HCT116 (cell line): ENCODE data around the gene PCDHA11. TPM values are rescaled to one million over a fixed set of nuclear protein-coding genes. Genes with fewer than 3 reads are reported as not detected.

Experiments used
- ATAC-seq: fragments of 200-7000 bp; cut with Tn5 transposase; 2 replicates; pipeline ENCODE4 v1.9.1; 2020; ENCODE audit warnings: mild to moderate bottlenecking, moderate library complexity
- BruUV-seq: library from RNA; stranded (reverse); fragments of 400-500 nt; replicated peaks from 2 replicates; lab custom pipeline; 2021; lab: Mats Ljungman, UMichigan
- CTCF ChIA-PET: fragments of 300-600 bp; sonication (Branson Sonifier 250); formaldehyde crosslinking; loops from one replicate; lab custom pipeline; 2021; ENCODE audit warnings: antibody characterized with exemption; lab: Charles Lee
- POLR2A ChIA-PET: fragments of 300-600, 350-600 bp; sonication (Branson Sonifier 250); formaldehyde crosslinking; loops from one replicate; lab custom pipeline; 2021; ENCODE audit warnings: antibody characterized with exemption; lab: Charles Lee
- RAD21 ChIA-PET, 2 experiments: fragments of 300-600 bp; sonication (Branson Sonifier 250); formaldehyde crosslinking; loops; one replicate each; lab custom pipeline; 2023; ENCODE audit warnings: low total read pairs in 2 of 2; ENCODE audit not compliant: uncharacterized antibody in 2 of 2, unreplicated experiment in 2 of 2, low non-redundant PET in 1 of 2; lab: Charles Lee
- DNase-seq: peaks from one replicate; pipeline ENCODE4 v3.0.0-alpha.2; 2010; ENCODE audit warnings: low read depth, low spot score
- H2AFZ ChIP-seq: fragments of 200-600 bp; shearing (Covaris generic), sonication (generic); 2 replicates; pipeline ENCODE4 v1.6.1; 2017; ENCODE audit warnings: low read depth, mixed run types, mixed read lengths, antibody characterized with exemption, low read length; ENCODE audit not compliant: poor library complexity, severe bottlenecking
- H3K27ac ChIP-seq: 2 replicates; pipeline ENCODE4 v1.5.1; 2012; ENCODE audit warnings: low read depth, low read length
- H3K27me3 ChIP-seq: fragments of 200-600 bp; sonication (generic); 2 replicates; pipeline ENCODE4 v1.6.1; 2016; ENCODE audit warnings: mixed run types, low read length, mixed read lengths; ENCODE audit not compliant: insufficient read depth
- H3K36me3 ChIP-seq, 2 experiments: fragments of 200-500 bp in 1 of 2; fragments of 200-600 bp in 1 of 2; sonication (Bioruptor generic) in 1 of 2; sonication (generic) in 1 of 2; 2 replicates each; pipeline versions ENCODE4 v1.5.1 to v1.6.1; 2014 to 2016; ENCODE audit warnings: low read length in 2 of 2, inconsistent platforms in 1 of 2, mixed read lengths in 1 of 2, mixed run types in 1 of 2; ENCODE audit not compliant: insufficient read depth in 2 of 2, control insufficient read depth in 1 of 2
- H3K4me1 ChIP-seq, 2 experiments: fragments of 200-600 bp in 1 of 2; sonication (generic) in 1 of 2; 2 replicates each; pipeline versions ENCODE4 v1.5.1 to v1.6.1; 2012 to 2017; ENCODE audit warnings: low read length in 2 of 2, inconsistent platforms in 1 of 2, mild to moderate bottlenecking in 1 of 2, mixed read lengths in 1 of 2, mixed run types in 1 of 2, moderate library complexity in 1 of 2; ENCODE audit not compliant: insufficient read depth in 2 of 2, control insufficient read depth in 1 of 2
- H3K4me2 ChIP-seq: fragments of 200-600 bp; sonication (generic); 2 replicates; pipeline ENCODE4 v1.6.1; 2017; ENCODE audit warnings: mixed run types, low read length, mixed read lengths
- H3K4me3 ChIP-seq, 2 experiments: fragments of 200-600 bp in 1 of 2; sonication (generic) in 1 of 2; replicated peaks in 1 of 2; 2 replicates each; pipeline ENCODE4 v1.5.1; 2011 to 2016; ENCODE audit warnings: low read length in 2 of 2, control low read depth in 1 of 2, low read depth in 1 of 2, mild to moderate bottlenecking in 1 of 2, mixed read lengths in 1 of 2, mixed run types in 1 of 2
- H3K79me2 ChIP-seq: fragments of 200-600 bp; sonication (generic); 2 replicates; pipeline ENCODE4 v1.6.1; 2017; ENCODE audit warnings: mild to moderate bottlenecking, mixed run types, low read length, moderate library complexity, mixed read lengths; ENCODE audit not compliant: insufficient read depth
- H3K9ac ChIP-seq: fragments of 200-600 bp; sonication (generic); 2 replicates; pipeline ENCODE4 v1.6.1; 2016; ENCODE audit warnings: low read length, mixed read lengths
- H3K9me2 ChIP-seq: fragments of 200-600 bp; sonication (generic), shearing (Covaris generic); 2 replicates; pipeline ENCODE4 v1.6.1; 2017; ENCODE audit warnings: mixed run types, mild to moderate bottlenecking, moderate library complexity; ENCODE audit not compliant: insufficient read depth
- H3K9me3 ChIP-seq, 2 experiments: fragments of 200-500 bp in 1 of 2; fragments of 200-600 bp in 1 of 2; sonication (Bioruptor generic) in 1 of 2; sonication (generic) in 1 of 2; 2 replicates each; pipeline ENCODE4 v1.6.1; 2014 to 2017; ENCODE audit warnings: low read length in 2 of 2, mixed read lengths in 2 of 2, inconsistent platforms in 1 of 2, low read depth in 1 of 2, mild to moderate bottlenecking in 1 of 2, mixed run types in 1 of 2, moderate library complexity in 1 of 2; ENCODE audit not compliant: control insufficient read depth in 1 of 2, insufficient read depth in 1 of 2
- H4K20me1 ChIP-seq: fragments of 200-600 bp; sonication (generic), shearing (Covaris generic); 2 replicates; pipeline ENCODE4 v1.6.1; 2017; ENCODE audit warnings: mixed run types, mild to moderate bottlenecking, moderate library complexity; ENCODE audit not compliant: insufficient read depth
- ATF3 ChIP-seq: IDR thresholded peaks from 2 replicates; pipeline ENCODE4 v1.6.1; 2012
- CBX3 ChIP-seq: IDR thresholded peaks from 2 replicates; pipeline ENCODE4 v1.6.1; 2012; ENCODE audit warnings: low read depth
- CEBPB ChIP-seq: IDR thresholded peaks from 2 replicates; pipeline ENCODE4 v1.6.1; 2012; ENCODE audit warnings: low read depth
- CTCF ChIP-seq, 3 experiments: fragments of 200-600 bp in 1 of 3; sonication (generic) in 1 of 3; IDR thresholded peaks in 2 of 3; conservative IDR thresholded peaks in 1 of 3; 2 replicates each; pipeline ENCODE4 v1.5.1; 2012 to 2017; ENCODE audit warnings: low read depth in 2 of 3, low read length in 2 of 3, antibody characterized with exemption in 1 of 3, borderline replicate concordance in 1 of 3, control low read depth in 1 of 3, mild to moderate bottlenecking in 1 of 3, mixed read lengths in 1 of 3, mixed run types in 1 of 3, moderate library complexity in 1 of 3; ENCODE audit not compliant: insufficient read depth in 1 of 3
- EGR1 ChIP-seq: IDR thresholded peaks from 2 replicates; pipeline ENCODE4 v1.6.1; 2012; ENCODE audit warnings: low read depth
- ELF1 ChIP-seq: IDR thresholded peaks from 2 replicates; pipeline ENCODE4 v1.6.1; 2012; ENCODE audit warnings: low read depth, borderline replicate concordance
- EZH2 ChIP-seq: fragments of 200-600 bp; sonication (generic); IDR thresholded peaks from 2 replicates; pipeline ENCODE4 v1.6.1; 2017; ENCODE audit warnings: antibody characterized with exemption, mixed run types
- EZH2phosphoT487 ChIP-seq: fragments of 200-600 bp; IDR thresholded peaks from 2 replicates; pipeline ENCODE4 v1.6.1; 2018; ENCODE audit warnings: antibody characterized with exemption, borderline replicate concordance
- FOSL1 ChIP-seq: IDR thresholded peaks from 2 replicates; pipeline ENCODE4 v1.6.1; 2012; ENCODE audit warnings: low read depth
- JUND ChIP-seq: IDR thresholded peaks from 2 replicates; pipeline ENCODE4 v1.6.1; 2012
- MAX ChIP-seq: IDR thresholded peaks from 2 replicates; pipeline ENCODE4 v1.6.1; 2012
- POLR2AphosphoS5 ChIP-seq: IDR thresholded peaks from 2 replicates; pipeline ENCODE4 v1.6.1; 2011; ENCODE audit warnings: mild to moderate bottlenecking, low read depth, low read length, moderate library complexity
- RAD21 ChIP-seq: IDR thresholded peaks from 2 replicates; pipeline ENCODE4 v1.6.1; 2012; ENCODE audit warnings: low read depth, mild to moderate bottlenecking
- SP1 ChIP-seq: IDR thresholded peaks from 2 replicates; pipeline ENCODE4 v1.6.1; 2012; ENCODE audit warnings: low read depth
- SRF ChIP-seq: IDR thresholded peaks from 2 replicates; pipeline ENCODE4 v1.6.1; 2012; ENCODE audit warnings: low read depth
- TCF7L2 ChIP-seq: IDR thresholded peaks from 2 replicates; pipeline ENCODE4 v1.7.0; 2011; ENCODE audit warnings: borderline replicate concordance, inconsistent platforms; ENCODE audit not compliant: insufficient read depth, insufficient read length; ENCODE audit errors: extremely low read depth
- YY1 ChIP-seq: IDR thresholded peaks from 2 replicates; pipeline ENCODE4 v1.6.1; 2011; ENCODE audit warnings: low read length, low read depth, moderate library complexity, mild to moderate bottlenecking; ENCODE audit not compliant: insufficient replicate concordance; ENCODE audit errors: extremely low read depth
- ZBTB33 ChIP-seq: IDR thresholded peaks from 2 replicates; pipeline ENCODE4 v1.6.1; 2011; ENCODE audit warnings: mild to moderate bottlenecking, low read length, moderate library complexity; ENCODE audit not compliant: insufficient replicate concordance; ENCODE audit errors: extremely low read depth
- ZFX ChIP-seq: fragments of 450-650 bp; IDR thresholded peaks from 2 replicates; pipeline ENCODE4 v1.6.1; 2017
- intact Hi-C: fragments of 100-400 bp; cut with micrococcal nuclease; formaldehyde crosslinking; loops from 2 replicates; pipeline ENCODE4 v1.10.0; 2022
- total RNA-seq: library from RNA; stranded (reverse); gene quantifications from one replicate; pipeline ENCODE4 v1.2.1, GENCODE V29; 2021; ENCODE audit not compliant: unreplicated experiment

Gene PCDHA11
- total RNA-seq, 1 experiment from 2014 or later = 0.27 TPM

- Histone ChIP-seq H3K9me3 (no peaks in the 10 kb centered on the region), H3K27me3 (no peaks in the 10 kb centered on the region), H3K27ac (no peak overlapping the region), H3K36me3 (no peaks in the 10 kb centered on the region), H3K9me2 (no peaks in the 10 kb centered on the region; the same call in 1 of the 2 replicates), H4K20me1 (no peaks in the 10 kb centered on the region), H3K4me1 (no peaks in the 10 kb centered on the region), H3K79me2 (no peaks in the 10 kb centered on the region), H3K4me2 (no peak overlapping the region), H2AFZ (no peak overlapping the region), H3K4me3 (no peak overlapping the region), H3K9ac (no peak overlapping the region)
- no peak for DNase-seq
- ChIA-PET CTCF (no interaction called here), RAD21 (no interaction called here), POLR2A (no interaction called here)
- TF ChIP-seq JUND (no peak), SP1 (no peak), ATF3 (no peak), EGR1 (no peak), SRF (no peak), YY1 (no peak), FOSL1 (no peak), EZH2 (no peak), CTCF (IDR thresholded peaks at IDR 0.05 in 2 of 3, conservative IDR thresholded peaks at IDR 0.05 in 1 of 3; ENCODE audit: borderline replicate concordance in 1 of 3, insufficient read depth in 1 of 3, low read depth in 2 of 3, low read length in 2 of 3) (no peak), MAX (no peak), ZFX (no peak), ZBTB33 (no peak), POLR2AphosphoS5 (no peak), TCF7L2 (no peak), EZH2phosphoT487 (no peak), CEBPB (no peak), ELF1 (no peak), CBX3 (no peak), RAD21 (no peak)
- ATAC-seq = no peak
- BruUV-seq = no TSS peak
- intact Hi-C loops = no loop called here
These were observed 40.4 kb upstream of the PCDHA11 start for GRCh38 chr5:140828362-140828737.
